ENCODE results near the gene SPATA6L. TPM values are rescaled to one million over a fixed set of nuclear protein-coding genes. Genes with fewer than 3 reads are reported as not detected.

The SPATA6L gene
- total and polyA plus RNA-seq, 2 of the 4 experiments (the other 2 are of a cell fraction): 0.18 to 0.84 TPM

- WGBS, 2 experiments (ENCODE audit: extremely low coverage in 2 of 2, insufficient read length in 1 of 2): no CpG with 5 or more reads among the region's 1 CpG
- Histone ChIP-seq H3K27me3 (ENCODE audit: control insufficient read depth, insufficient read depth, low read length) (no peaks in the 10 kb centered on the region), H3K9me1 (ENCODE audit: insufficient read depth, low read length) (peaks cover 10% of the 10 kb centered on the region), H3K36me3 (ENCODE audit: control insufficient read depth, insufficient read depth, low read length) (peaks cover 25% of the 10 kb centered on the region), H2BK15ac (ENCODE audit: low read depth, low read length) (no peak overlapping the region), H3K23ac (ENCODE audit: low read depth, low read length) (no peak overlapping the region), H3K18ac (ENCODE audit: low read depth, low read length) (no peak overlapping the region), H3K4me1 (ENCODE audit: control insufficient read depth, insufficient read depth, low read length) (peaks cover 2% of the 10 kb centered on the region), H3K56ac (ENCODE audit: extremely low read depth, insufficient read depth, low read length) (no peak overlapping the region), H3K14ac (replicated peaks; ENCODE audit: low read depth, low read length) (no peak overlapping the region), H3K4me2 (ENCODE audit: low read depth, low read length) (no peak overlapping the region), H2AFZ (replicated peaks; ENCODE audit: low read length, poor library complexity) (no peak overlapping the region), H3K79me1 (ENCODE audit: low read depth in 1 of 2, low read length in 2 of 2) (peaks cover 9 to 56% of the 10 kb centered on the region in 2 experiments), H2AK5ac (ENCODE audit: low read depth, low read length) (no peak overlapping the region), H4K91ac (ENCODE audit: insufficient read depth, low read depth, low read length) (no peak overlapping the region), H3K4me3 (ENCODE audit: insufficient read depth, low read depth, low read length) (no peak overlapping the region), H3K27ac (ENCODE audit: insufficient read depth, low read length) (no peak overlapping the region), H2BK20ac (ENCODE audit: low read depth, low read length) (no peak overlapping the region), H2BK5ac (ENCODE audit: low read depth, low read length, poor library complexity, severe bottlenecking) (no peak overlapping the region), H3K9ac (ENCODE audit: low read depth, low read length) (no peak overlapping the region), H4K8ac (ENCODE audit: low read depth in 2 of 2, low read length in 2 of 2) (no peak overlapping the region), H4K20me1 (ENCODE audit: insufficient read depth, low read length) (peaks cover 7% of the 10 kb centered on the region; the same call in 1 of the 2 replicates), H3K4ac (ENCODE audit: low read depth, low read length) (no peak overlapping the region), H3K9me3 (ENCODE audit: control insufficient read depth, insufficient read depth, low read length) (no peaks in the 10 kb centered on the region), H2AK9ac (replicated peaks; ENCODE audit: low read depth, low read length, poor library complexity) (no peak overlapping the region), H4K5ac (ENCODE audit: low read depth, low read length) (no peak overlapping the region), H2BK120ac (ENCODE audit: low read depth, low read length) (no peak overlapping the region)
- TF ChIP-seq USF2 (IDR thresholded peaks at IDR 0.05; ENCODE audit: low read depth, low read length) (no peak), RFX5 (IDR thresholded peaks at IDR 0.05; ENCODE audit: low read depth, low read length) (no peak), RCOR1 (IDR thresholded peaks at IDR 0.05; ENCODE audit: insufficient replicate concordance, low read length) (no peak), MXI1 (IDR thresholded peaks at IDR 0.05; ENCODE audit: borderline replicate concordance, low read depth, low read length) (no peak), CEBPB (IDR thresholded peaks at IDR 0.05; ENCODE audit: low read depth, low read length) (no peak), RAD21 (IDR thresholded peaks at IDR 0.05; ENCODE audit: low read length) (no peak), MAZ (IDR thresholded peaks at IDR 0.05; ENCODE audit: borderline replicate concordance, low read depth, low read length) (no peak), POLR2A (IDR thresholded peaks at IDR 0.05; ENCODE audit: low read depth, low read length) (no peak), MAFK (IDR thresholded peaks at IDR 0.05; ENCODE audit: low read depth, low read length) (no peak), CHD1 (IDR thresholded peaks at IDR 0.05; ENCODE audit: low read depth, low read length) (no peak), FOS (IDR thresholded peaks at IDR 0.05; ENCODE audit: low read depth, low read length) (no peak), SMC3 (IDR thresholded peaks at IDR 0.05; ENCODE audit: low read depth, low read length) (no peak), BHLHE40 (IDR thresholded peaks at IDR 0.05; ENCODE audit: low read depth, low read length) (no peak), NFE2L2 (IDR thresholded peaks at IDR 0.05; ENCODE audit: low read depth, low read length) (no peak)
- TF ChIP-seq, protein P1, sequence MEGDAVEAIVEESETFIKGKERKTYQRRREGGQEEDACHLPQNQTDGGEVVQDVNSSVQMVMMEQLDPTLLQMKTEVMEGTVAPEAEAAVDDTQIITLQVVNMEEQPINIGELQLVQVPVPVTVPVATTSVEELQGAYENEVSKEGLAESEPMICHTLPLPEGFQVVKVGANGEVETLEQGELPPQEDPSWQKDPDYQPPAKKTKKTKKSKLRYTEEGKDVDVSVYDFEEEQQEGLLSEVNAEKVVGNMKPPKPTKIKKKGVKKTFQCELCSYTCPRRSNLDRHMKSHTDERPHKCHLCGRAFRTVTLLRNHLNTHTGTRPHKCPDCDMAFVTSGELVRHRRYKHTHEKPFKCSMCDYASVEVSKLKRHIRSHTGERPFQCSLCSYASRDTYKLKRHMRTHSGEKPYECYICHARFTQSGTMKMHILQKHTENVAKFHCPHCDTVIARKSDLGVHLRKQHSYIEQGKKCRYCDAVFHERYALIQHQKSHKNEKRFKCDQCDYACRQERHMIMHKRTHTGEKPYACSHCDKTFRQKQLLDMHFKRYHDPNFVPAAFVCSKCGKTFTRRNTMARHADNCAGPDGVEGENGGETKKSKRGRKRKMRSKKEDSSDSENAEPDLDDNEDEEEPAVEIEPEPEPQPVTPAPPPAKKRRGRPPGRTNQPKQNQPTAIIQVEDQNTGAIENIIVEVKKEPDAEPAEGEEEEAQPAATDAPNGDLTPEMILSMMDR (conservative IDR thresholded peaks at IDR 0.05; ENCODE audit: low read depth, low read length): no peak
- TF ChIP-seq, protein P2, sequence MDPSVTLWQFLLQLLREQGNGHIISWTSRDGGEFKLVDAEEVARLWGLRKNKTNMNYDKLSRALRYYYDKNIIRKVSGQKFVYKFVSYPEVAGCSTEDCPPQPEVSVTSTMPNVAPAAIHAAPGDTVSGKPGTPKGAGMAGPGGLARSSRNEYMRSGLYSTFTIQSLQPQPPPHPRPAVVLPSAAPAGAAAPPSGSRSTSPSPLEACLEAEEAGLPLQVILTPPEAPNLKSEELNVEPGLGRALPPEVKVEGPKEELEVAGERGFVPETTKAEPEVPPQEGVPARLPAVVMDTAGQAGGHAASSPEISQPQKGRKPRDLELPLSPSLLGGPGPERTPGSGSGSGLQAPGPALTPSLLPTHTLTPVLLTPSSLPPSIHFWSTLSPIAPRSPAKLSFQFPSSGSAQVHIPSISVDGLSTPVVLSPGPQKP (IDR thresholded peaks at IDR 0.05; ENCODE audit: borderline replicate concordance, low read depth, low read length): no peak
- no TSS peak for BruUV-seq (replicated peaks)
- dilution Hi-C loops (cut with HindIII; ENCODE audit: low sequenced_read_pairs, unreplicated experiment) (no loop called here), intact Hi-C loops (cut with micrococcal nuclease) (no loop called here), in situ Hi-C loops (cut with MboI; ENCODE audit: low sequenced_read_pairs) (loop anchor here (25.0 kb wide), 1 partner anchor 577 kb away; no protein-coding TSS in a partner anchor)
- ATAC-seq (ENCODE audit: low read depth): no peak
- POLR2A ChIA-PET (ENCODE audit: unreplicated experiment): no interaction called here
- DNase-seq: peak; percentile 31
- CTCF ChIA-PET: no interaction called here
These were observed 23.4 kb upstream of the SPATA6L start for GRCh38 chr9:4689687-4690104.
